A673 (cell line): ENCODE results near the gene FCGR1A. TPM values are rescaled to one million over a fixed set of nuclear protein-coding genes. Genes with fewer than 3 reads are reported as not detected.
"Not testable (repeated sequence)": the region's sequence is repeated elsewhere in the genome, so short reads cannot be mapped to it uniquely, and the experiment has no call there.

Source experiments
- BruUV-seq: library from RNA; stranded (reverse); fragments of 400-500 nt; replicated peaks from 2 replicates; lab custom pipeline; 2021; lab: Mats Ljungman, UMichigan
- CTCF ChIA-PET: fragments of 300-600 bp; sonication (Branson Sonifier 250); formaldehyde crosslinking; loops from one replicate; lab custom pipeline; 2022; ENCODE audit warnings: antibody characterized with exemption; lab: Charles Lee
- POLR2A ChIA-PET: fragments of 300-600 bp; sonication (Branson Sonifier 250); formaldehyde crosslinking; loops from one replicate; lab custom pipeline; 2022; ENCODE audit warnings: antibody characterized with exemption; ENCODE audit not compliant: low non-redundant PET; lab: Charles Lee
- DNase-seq: peaks from one replicate; pipeline ENCODE4 v3.0.0-alpha.2; 2015; ENCODE audit warnings: low spot score
- H3K27ac ChIP-seq: fragments of 200-600 bp; sonication (generic); 2 replicates; pipeline ENCODE4 v1.5.1; 2016; ENCODE audit warnings: mixed run types, low read depth, mild to moderate bottlenecking, mixed read lengths, antibody characterized with exemption, low read length; ENCODE audit not compliant: poor library complexity, severe bottlenecking
- H3K27me3 ChIP-seq: fragments of 200-600 bp; sonication (generic); replicated peaks from 2 replicates; pipeline ENCODE4 v1.6.1; 2017; ENCODE audit warnings: mixed run types, low read depth, mild to moderate bottlenecking, mixed read lengths, antibody characterized with exemption, low read length; ENCODE audit not compliant: insufficient read depth, poor library complexity
- H3K36me3 ChIP-seq: fragments of 200-600 bp; sonication (generic); 2 replicates; pipeline ENCODE4 v1.6.1; 2016; ENCODE audit warnings: mixed run types, mild to moderate bottlenecking, mixed read lengths, antibody characterized with exemption, low read length; ENCODE audit not compliant: insufficient read depth, poor library complexity, severe bottlenecking
- H3K4me1 ChIP-seq: fragments of 200-600 bp; sonication (generic); 2 replicates; pipeline ENCODE4 v1.6.1; 2017; ENCODE audit warnings: mixed run types, mild to moderate bottlenecking, mixed read lengths, antibody characterized with exemption, low read length; ENCODE audit not compliant: insufficient read depth, poor library complexity, severe bottlenecking
- H3K4me3 ChIP-seq: fragments of 200-600 bp; sonication (generic); 2 replicates; pipeline ENCODE4 v1.5.1; 2016; ENCODE audit warnings: low read depth, mixed run types, mild to moderate bottlenecking, mixed read lengths, low read length; ENCODE audit not compliant: poor library complexity, severe bottlenecking
- H3K9me3 ChIP-seq: fragments of 200-600 bp; sonication (generic); 2 replicates; pipeline ENCODE4 v1.6.1; 2016; ENCODE audit warnings: mixed run types, low read depth, mild to moderate bottlenecking, mixed read lengths, antibody characterized with exemption, low read length; ENCODE audit not compliant: poor library complexity, severe bottlenecking
- intact Hi-C: fragments of 100-400 bp; cut with micrococcal nuclease; formaldehyde crosslinking; loops from one replicate; pipeline ENCODE4 v1.10.0; 2022; ENCODE audit not compliant: unreplicated experiment
- total RNA-seq: library from RNA; stranded (reverse); gene quantifications from 2 replicates; pipeline ENCODE4 v1.2.3, GENCODE V29; 2021

FCGR1A gene
- total RNA-seq, 1 experiment from 2014 or later, result not detected

GRCh38 chr1:149764087-149764800 is 18.2 kb upstream of the FCGR1A start:
- H3K27me3 ChIP-seq, H3K9me3 ChIP-seq, POLR2A ChIA-PET, H3K27ac ChIP-seq, BruUV-seq, DNase-seq, CTCF ChIA-PET, intact Hi-C loops, H3K4me3 ChIP-seq, H3K36me3 ChIP-seq, H3K4me1 ChIP-seq: not testable (repeated sequence)

- H3K4me1 ChIP-seq, BruUV-seq, CTCF ChIA-PET, H3K27ac ChIP-seq, H3K27me3 ChIP-seq, intact Hi-C loops, DNase-seq, H3K4me3 ChIP-seq, POLR2A ChIA-PET, H3K9me3 ChIP-seq, H3K36me3 ChIP-seq: not testable (repeated sequence)
Measured at GRCh38 chr1:149766241-149766640, 16.3 kb upstream of the FCGR1A start.

GRCh38 chr1:149769216-149769615 is 13.3 kb upstream of the FCGR1A start:
- H3K36me3 ChIP-seq, CTCF ChIA-PET: not testable (repeated sequence)

GRCh38 chr1:149770661-149771060 is 11.8 kb upstream of the FCGR1A start:
- H3K36me3 ChIP-seq, intact Hi-C loops, POLR2A ChIA-PET, DNase-seq, H3K27me3 ChIP-seq, H3K4me1 ChIP-seq, H3K27ac ChIP-seq, H3K4me3 ChIP-seq, H3K9me3 ChIP-seq, CTCF ChIA-PET, BruUV-seq: not testable (repeated sequence)

More at GRCh38 chr1:149769216-149769615, 13.3 kb upstream of the FCGR1A start:
- H3K4me3 ChIP-seq, BruUV-seq, intact Hi-C loops, DNase-seq, H3K27me3 ChIP-seq, H3K27ac ChIP-seq, POLR2A ChIA-PET, H3K4me1 ChIP-seq, H3K9me3 ChIP-seq: not testable (repeated sequence)

- H3K9me3 ChIP-seq, CTCF ChIA-PET, POLR2A ChIA-PET, H3K4me1 ChIP-seq, DNase-seq, BruUV-seq, H3K36me3 ChIP-seq, H3K4me3 ChIP-seq, intact Hi-C loops, H3K27me3 ChIP-seq, H3K27ac ChIP-seq: not testable (repeated sequence)
Measured at GRCh38 chr1:149771653-149772425, 10.7 kb upstream of the FCGR1A start.

- H3K27ac ChIP-seq, H3K36me3 ChIP-seq, CTCF ChIA-PET, BruUV-seq, H3K4me1 ChIP-seq, H3K27me3 ChIP-seq, POLR2A ChIA-PET, intact Hi-C loops, DNase-seq, H3K9me3 ChIP-seq, H3K4me3 ChIP-seq: not testable (repeated sequence)
Measured at GRCh38 chr1:149775510-149776147, 6.9 kb upstream of the FCGR1A start.

GRCh38 chr1:149777084-149777483 is 5.4 kb upstream of the FCGR1A start:
- H3K36me3 ChIP-seq, DNase-seq, H3K27ac ChIP-seq, H3K9me3 ChIP-seq, H3K4me3 ChIP-seq, H3K4me1 ChIP-seq, BruUV-seq, CTCF ChIA-PET, POLR2A ChIA-PET, intact Hi-C loops, H3K27me3 ChIP-seq: not testable (repeated sequence)
